ENCODE results near the gene REN.
A peak's percentile ranks its signal among the peaks of the same experiment; 100 is the strongest.

Gene REN

GRCh38 chr1:204134103-204134502 is 32.0 kb downstream of the REN start:
- DNase-seq: no peak

- DNase-seq: no peak
Measured at GRCh38 chr1:204132718-204133117, 33.4 kb downstream of the REN start.

- DNase-seq: no peak
Measured at GRCh38 chr1:204131978-204132377, 34.2 kb downstream of the REN start.

GRCh38 chr1:204130981-204131892 is 34.9 kb downstream of the REN start:
- DNase-seq: peak in 1 of 56 donors; percentile 22

GRCh38 chr1:204130178-204130577 is 36.0 kb downstream of the REN start:
- DNase-seq: peak in 1 of 56 donors; percentile 17

GRCh38 chr1:204128964-204129896 is 36.9 kb downstream of the REN start:
- DNase-seq: peak in 39 of 56 donors; percentile 14 to 71 (median 39)

- no peak for DNase-seq
Measured at GRCh38 chr1:204128464-204128963, 37.6 kb downstream of the REN start.

GRCh38 chr1:204127597-204128242 is 38.4 kb downstream of the REN start:
- DNase-seq: peak in 40 of 56 donors; percentile 7 to 76 (median 44)

GRCh38 chr1:204126956-204127355 is 39.2 kb downstream of the REN start:
- DNase-seq: no peak

GRCh38 chr1:204126386-204126785 is 39.8 kb downstream of the REN start:
- no peak for DNase-seq

GRCh38 chr1:204125759-204126351 is 40.3 kb downstream of the REN start:
- DNase-seq: no peak

GRCh38 chr1:204124639-204125038 is 41.5 kb downstream of the REN start:
- DNase-seq: no peak

- no peak for DNase-seq
Measured at GRCh38 chr1:204123376-204123775, 42.8 kb downstream of the REN start.

GRCh38 chr1:204121840-204122555 is 44.1 kb downstream of the REN start:
- no peak for DNase-seq

GRCh38 chr1:204116539-204116938 is 49.6 kb downstream of the REN start:
- DNase-seq: no peak

- no peak for DNase-seq
Measured at GRCh38 chr1:204115116-204115515, 51.0 kb downstream of the REN start.

GRCh38 chr1:204114606-204115005 is 51.5 kb downstream of the REN start:
- DNase-seq: peak in 1 of 56 donors; percentile 8

GRCh38 chr1:204113896-204114295 is 52.2 kb downstream of the REN start:
- DNase-seq: no peak

- DNase-seq: no peak
Measured at GRCh38 chr1:204112876-204113730, 53.0 kb downstream of the REN start.

Data from amygdala (tissue), 56 donors.